GM18951 (cell line): ENCODE measurements around the gene ENDOD1.

Source experiments
- POLR2A ChIP-seq: IDR thresholded peaks from 4 replicates; pipeline ENCODE4 v1.6.1; 2011; ENCODE audit warnings: mild to moderate bottlenecking; ENCODE audit not compliant: insufficient read length, insufficient read depth; ENCODE audit errors: extremely low read depth
- in situ Hi-C: fragments of 300-500 bp; cut with MboI; formaldehyde crosslinking; loops from one replicate; pipeline ENCODE4 v1.12.0; 2022; ENCODE audit warnings: low sequenced_read_pairs, mixed read lengths, inconsistent platforms; ENCODE audit not compliant: unreplicated experiment

The ENDOD1 gene

GRCh38 chr11:95156133-95156721, 66.6 kb downstream of the ENDOD1 start:
- in situ Hi-C loops = loop anchor here (5.0 to 25.0 kb wide), 2 partner anchors 551 to 1281 kb away; no protein-coding TSS in a partner anchor
- TF ChIP-seq POLR2A = no peak

DNA sequence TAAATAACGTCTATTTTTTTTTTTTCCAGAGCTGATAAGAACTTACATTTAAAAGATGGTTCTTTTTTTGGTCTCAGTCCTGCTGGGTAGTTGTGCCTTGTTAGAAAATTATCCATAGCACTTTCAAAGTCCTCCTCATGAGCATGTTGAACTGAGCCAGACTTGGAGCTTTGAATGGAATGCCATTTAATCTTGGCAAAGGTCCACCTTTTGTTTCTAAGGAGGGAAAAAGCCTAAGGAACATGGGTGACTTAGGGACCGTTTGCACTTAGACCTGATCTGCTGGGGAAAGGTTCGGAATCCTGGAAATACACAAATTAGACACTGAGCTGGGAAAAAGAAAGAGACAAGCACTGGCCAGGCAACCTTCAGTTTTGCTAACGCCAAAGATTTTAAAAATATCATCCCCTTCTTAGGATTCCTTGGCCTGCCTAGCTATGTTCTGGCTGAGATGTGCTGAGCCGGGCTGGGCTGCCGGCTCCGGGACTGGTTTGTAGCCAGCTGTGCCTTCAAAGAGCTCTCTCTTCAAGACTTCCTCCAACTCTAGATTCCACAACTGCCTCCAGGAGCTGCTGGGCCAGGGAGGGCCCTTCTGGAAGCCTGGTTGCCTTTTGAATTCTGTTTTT, 67.4 kb downstream of the ENDOD1 start:
- in situ Hi-C loops = loop anchor here (5.0 to 25.0 kb wide), 2 partner anchors 550 to 1280 kb away; no protein-coding TSS in a partner anchor

GRCh38 chr11:95157824-95158223, 68.2 kb downstream of the ENDOD1 start:
- in situ Hi-C loops = loop anchor here (5.0 to 25.0 kb wide), 2 partner anchors 549 to 1279 kb away; no protein-coding TSS in a partner anchor
- TF ChIP-seq POLR2A = no peak

More for the DNA sequence above, 67.4 kb downstream of the ENDOD1 start:
- TF ChIP-seq POLR2A = no peak

- in situ Hi-C loops = loop anchor here (25.0 kb wide), 1 partner anchor 1276 kb away; no protein-coding TSS in a partner anchor
- no peak for TF ChIP-seq POLR2A
These were observed 71.6 kb downstream of the ENDOD1 start for GRCh38 chr11:95161248-95161647.

DNA sequence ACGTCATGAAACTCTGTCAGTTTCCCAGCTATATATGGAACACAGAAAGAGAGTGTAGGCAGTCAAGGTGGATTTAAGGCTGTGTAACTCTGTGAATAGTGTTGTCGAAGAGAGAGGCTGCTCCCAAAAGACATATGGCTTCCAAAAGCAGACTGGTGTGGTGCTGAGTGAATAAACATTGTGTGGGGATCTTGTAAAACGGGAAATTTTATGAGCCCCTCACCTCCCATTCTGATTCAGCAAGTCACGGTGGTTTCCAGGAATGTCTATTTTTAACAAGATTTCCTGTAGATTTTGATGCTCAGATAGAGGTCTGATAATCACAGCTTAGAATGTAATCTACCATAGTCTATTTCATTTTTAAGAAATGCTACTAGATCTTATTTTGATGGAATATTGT, 73.5 kb downstream of the ENDOD1 start:
- TF ChIP-seq POLR2A = no peak
- in situ Hi-C loops = loop anchor here (25.0 kb wide), 1 partner anchor 1274 kb away; no protein-coding TSS in a partner anchor

- no peak for TF ChIP-seq POLR2A
- in situ Hi-C loops = loop anchor here (25.0 kb wide), 1 partner anchor 1272 kb away; no protein-coding TSS in a partner anchor
These were observed 76.0 kb downstream of the ENDOD1 start for GRCh38 chr11:95165638-95166037.

- no peak for TF ChIP-seq POLR2A
- in situ Hi-C loops = loop anchor here (25.0 kb wide), 1 partner anchor 1271 kb away; no protein-coding TSS in a partner anchor
These were observed 77.1 kb downstream of the ENDOD1 start for GRCh38 chr11:95166781-95167180.

DNA sequence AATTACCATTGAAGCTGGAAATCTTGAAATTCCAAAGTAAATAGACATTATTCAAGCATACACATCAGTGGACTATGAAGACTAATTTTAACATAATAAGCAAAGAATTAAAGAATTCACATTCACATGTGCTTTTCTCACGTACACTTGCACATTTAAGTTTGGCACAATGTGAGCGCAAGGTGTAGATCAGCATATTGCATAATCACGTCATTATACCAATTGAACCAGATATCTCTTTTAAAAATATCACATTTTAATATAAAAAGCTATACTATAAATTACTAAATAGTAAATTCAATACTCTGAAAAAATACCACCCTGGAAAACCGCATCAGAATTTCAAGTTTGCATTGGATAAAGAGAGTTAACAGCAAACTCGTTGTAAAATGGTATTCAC, 80.6 kb downstream of the ENDOD1 start:
- in situ Hi-C loops = loop anchor here (25.0 kb wide), 1 partner anchor 1267 kb away; no protein-coding TSS in a partner anchor
- no peak for TF ChIP-seq POLR2A

DNA sequence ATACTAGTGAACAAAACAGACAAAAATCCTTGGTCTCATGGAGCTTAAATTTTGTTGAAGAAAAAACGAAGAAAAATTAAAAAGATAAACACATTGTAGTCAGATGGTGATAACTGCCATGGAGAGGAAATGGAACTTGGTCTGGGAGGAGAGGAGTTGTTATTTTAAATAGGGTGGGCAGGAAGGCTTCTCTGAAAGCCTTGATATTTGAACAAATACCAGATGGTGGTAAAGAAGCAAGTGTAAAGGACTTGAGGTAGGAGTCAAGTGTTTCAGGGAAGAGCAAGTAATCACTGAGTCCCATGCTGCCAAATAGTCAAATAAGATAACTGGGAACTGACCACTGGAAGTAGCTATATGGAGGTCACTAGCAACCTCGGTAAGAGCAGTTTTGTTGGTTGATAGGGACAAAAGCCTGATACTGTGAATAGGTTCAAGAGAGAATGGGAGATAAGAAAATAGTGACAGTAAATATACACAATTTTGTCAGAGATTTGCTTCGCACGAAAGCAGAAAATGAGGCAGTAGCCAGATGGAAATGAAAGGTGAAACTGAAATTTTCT, 86.3 kb downstream of the ENDOD1 start:
- no peak for TF ChIP-seq POLR2A
- in situ Hi-C loops = no loop called here
